ENCODE measurements around the gene DUSP22.

DNA sequence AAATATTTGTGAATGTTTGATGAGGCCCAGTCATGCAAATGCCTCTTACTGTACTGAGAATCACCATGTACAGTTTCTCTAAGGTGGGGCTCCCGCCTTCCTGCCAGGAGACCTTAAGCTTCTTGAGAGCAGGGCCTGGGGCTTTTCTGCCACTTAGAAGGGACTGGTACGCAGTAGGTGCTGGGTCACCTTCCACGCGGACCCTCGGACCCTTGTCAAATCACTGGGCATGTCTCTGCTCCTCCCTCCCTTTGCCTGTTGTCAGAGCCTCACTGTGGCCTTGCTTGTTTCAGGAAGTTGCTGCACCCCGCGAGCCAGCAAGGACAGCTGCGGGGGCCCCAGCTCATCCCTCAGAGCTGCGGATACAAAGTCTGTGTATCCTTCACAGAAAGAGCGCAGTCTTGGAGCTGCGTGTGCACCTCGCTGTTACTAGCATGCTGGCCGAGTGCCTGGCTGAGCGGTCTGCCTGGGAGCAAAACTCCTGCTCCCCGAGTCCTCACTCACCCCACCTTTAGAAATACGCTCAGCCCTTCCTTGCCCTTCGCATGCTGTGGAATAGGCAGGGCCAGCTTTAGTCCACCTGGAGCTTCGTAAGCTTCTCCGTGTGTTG lies 68.6 kb downstream of the DUSP22 start:
- TF ChIP-seq, protein P1, sequence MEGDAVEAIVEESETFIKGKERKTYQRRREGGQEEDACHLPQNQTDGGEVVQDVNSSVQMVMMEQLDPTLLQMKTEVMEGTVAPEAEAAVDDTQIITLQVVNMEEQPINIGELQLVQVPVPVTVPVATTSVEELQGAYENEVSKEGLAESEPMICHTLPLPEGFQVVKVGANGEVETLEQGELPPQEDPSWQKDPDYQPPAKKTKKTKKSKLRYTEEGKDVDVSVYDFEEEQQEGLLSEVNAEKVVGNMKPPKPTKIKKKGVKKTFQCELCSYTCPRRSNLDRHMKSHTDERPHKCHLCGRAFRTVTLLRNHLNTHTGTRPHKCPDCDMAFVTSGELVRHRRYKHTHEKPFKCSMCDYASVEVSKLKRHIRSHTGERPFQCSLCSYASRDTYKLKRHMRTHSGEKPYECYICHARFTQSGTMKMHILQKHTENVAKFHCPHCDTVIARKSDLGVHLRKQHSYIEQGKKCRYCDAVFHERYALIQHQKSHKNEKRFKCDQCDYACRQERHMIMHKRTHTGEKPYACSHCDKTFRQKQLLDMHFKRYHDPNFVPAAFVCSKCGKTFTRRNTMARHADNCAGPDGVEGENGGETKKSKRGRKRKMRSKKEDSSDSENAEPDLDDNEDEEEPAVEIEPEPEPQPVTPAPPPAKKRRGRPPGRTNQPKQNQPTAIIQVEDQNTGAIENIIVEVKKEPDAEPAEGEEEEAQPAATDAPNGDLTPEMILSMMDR (IDR thresholded peaks at IDR 0.05) = no peak
- no peak for TF ChIP-seq POLR2A (IDR thresholded peaks at IDR 0.05)
- no peak for TF ChIP-seq POLR2AphosphoS5 (IDR thresholded peaks at IDR 0.05)
- TF ChIP-seq EP300 (IDR thresholded peaks at IDR 0.05) = no peak
